Stimulated activated CD4-positive, alpha-beta T cell treated with anti-CD3 and anti-CD28 coated beads, Interleukin-15, amount 100 ng/mL, for 48 hours (primary cell): Measurements from ENCODE around the gene ULK4.
"Not testable (repeated sequence)": the region's sequence is repeated elsewhere in the genome, so short reads cannot be mapped to it uniquely, and the experiment has no call there.

Experiments
- DNase-seq, 2 donors: peaks; one replicate each; pipeline ENCODE4 v3.0.0-alpha.2; 2020; ENCODE audit warnings: low read depth in 2 of 2

The ULK4 gene

GRCh38 chr3:41441568-41441967 lies 520.3 kb downstream of the ULK4 start:
- DNase-seq: no peak

- no peak for DNase-seq
These were observed 520.8 kb downstream of the ULK4 start for GRCh38 chr3:41441139-41441538.

DNA sequence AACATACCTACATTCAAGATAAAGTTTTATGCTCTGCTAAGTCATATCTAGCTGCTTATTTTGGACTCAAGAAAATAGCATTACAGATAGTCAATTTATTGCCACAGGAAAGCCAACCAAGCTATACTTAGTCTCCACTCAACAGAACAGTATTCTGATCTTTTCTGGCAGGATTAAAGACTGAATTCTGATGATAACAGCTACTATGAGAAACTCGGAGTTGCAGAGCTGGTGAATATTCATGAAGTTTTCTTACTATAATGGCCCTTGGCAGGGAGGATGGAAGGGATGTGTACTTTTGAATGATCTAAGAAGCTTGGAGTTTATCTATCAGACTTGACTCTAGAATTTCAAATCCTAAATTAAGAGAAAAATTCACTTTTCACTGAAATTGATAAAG lies 524.9 kb downstream of the ULK4 start:
- DNase-seq: no peak

- DNase-seq: no peak
These were observed 527.1 kb downstream of the ULK4 start for GRCh38 chr3:41434781-41435180.

DNA sequence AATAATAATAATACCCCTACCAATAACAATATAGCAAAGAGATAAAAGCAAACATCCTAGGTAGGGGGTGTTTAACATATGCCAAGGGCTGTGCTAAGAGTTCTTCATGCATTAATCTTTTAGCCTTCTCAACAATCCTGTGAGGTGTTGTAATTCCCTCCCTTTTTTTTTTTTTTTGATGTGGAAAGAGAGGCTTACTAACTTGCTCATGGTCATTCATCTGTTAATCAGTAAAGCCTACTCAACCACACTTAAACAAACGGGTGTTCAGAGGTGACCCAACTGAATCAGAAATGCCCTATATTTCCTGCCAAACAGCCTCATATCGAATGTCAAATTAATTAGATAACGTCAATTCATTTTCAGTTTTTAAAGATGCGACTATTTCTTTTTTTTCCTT lies 530.5 kb downstream of the ULK4 start:
- no peak for DNase-seq

GRCh38 chr3:41430886-41431285 lies 531.0 kb downstream of the ULK4 start:
- no peak for DNase-seq

GRCh38 chr3:41430391-41430790 lies 531.5 kb downstream of the ULK4 start:
- DNase-seq: no peak

GRCh38 chr3:41426485-41426884 lies 535.4 kb downstream of the ULK4 start:
- DNase-seq: no peak

GRCh38 chr3:41424543-41425300 lies 537.2 kb downstream of the ULK4 start:
- DNase-seq: no peak

DNA sequence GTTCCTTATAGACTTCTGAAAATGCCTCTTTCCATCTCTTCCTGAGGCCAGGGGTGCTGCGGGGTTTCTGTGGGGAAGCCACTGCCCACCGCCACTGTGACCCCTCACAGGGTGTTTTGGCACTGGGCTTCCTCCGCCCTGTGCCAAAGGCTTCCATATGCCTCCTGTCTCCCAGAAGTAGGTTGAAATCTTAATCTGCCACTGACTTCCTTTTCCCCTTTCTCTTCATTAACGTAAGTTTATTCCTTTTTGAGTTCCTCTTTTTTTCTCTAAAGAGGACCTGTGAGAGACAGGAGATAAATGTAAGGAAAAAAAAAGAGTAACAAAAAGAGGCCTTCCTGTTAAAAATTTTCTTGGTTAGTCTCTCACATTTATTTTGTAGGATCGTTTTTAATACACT lies 542.1 kb downstream of the ULK4 start:
- no peak for DNase-seq

- peak in 1 of 2 donors; percentile 5 for DNase-seq
These were observed 542.8 kb downstream of the ULK4 start for GRCh38 chr3:41418961-41419691.

DNA sequence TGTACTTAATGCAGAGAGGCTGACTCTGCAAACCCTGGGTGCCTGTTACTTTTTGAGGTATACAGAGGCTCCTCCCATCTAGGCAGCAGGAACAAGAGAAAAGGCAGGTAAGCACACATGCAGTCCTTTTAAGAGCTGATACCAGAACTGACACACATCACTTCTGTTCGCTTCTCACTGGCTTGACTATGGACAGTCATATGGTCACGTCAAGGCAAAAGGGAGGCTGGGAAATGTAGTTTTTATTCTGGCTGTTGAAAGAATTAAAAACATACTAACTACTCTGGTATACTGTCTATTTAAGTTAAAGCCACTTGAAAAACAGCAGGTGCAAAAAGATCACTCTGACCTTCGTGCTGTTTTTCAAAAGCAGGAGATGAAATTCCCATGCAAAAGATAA lies 544.3 kb downstream of the ULK4 start:
- DNase-seq: no peak

- no peak for DNase-seq
These were observed 550.8 kb downstream of the ULK4 start for GRCh38 chr3:41411065-41411464.

GRCh38 chr3:41405466-41405865 lies 556.4 kb downstream of the ULK4 start:
- DNase-seq: no peak

DNA sequence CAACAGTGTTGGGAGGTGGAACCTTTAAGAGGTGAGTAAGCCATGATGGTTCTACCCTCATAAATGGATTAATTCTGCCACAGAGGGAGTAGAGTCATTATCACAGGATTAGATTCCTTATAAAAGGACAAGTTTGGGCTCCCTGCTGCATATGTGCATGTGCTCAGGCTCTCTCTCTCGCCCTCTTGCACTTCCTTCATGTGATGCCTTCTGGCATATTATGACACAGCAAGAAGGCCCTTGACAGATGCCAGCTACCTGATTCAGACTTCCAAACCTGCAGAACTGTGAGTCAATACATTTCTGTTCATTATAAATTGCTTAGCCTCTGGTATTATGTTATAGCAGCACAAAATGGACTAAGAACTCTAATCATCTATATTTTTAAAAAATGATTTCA lies 557.3 kb downstream of the ULK4 start:
- DNase-seq: no peak

DNA sequence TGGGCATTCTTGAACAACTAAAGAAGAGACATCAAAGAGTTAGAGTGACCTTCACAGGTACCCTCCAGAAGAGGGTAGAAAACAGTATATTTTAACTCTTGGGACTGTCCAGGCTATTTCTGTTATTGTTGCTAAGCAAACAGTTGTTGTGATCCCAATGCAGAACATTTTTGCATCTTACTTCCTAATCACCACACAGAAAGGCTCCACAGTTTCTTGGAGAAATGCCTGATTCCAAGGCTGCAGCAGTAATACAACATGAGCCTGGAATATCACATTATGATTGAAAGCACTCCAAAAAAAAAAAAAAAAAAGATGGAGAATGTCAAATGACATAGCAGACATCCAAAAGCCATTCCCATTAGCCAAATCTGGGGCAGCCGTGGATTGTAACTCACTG lies 567.0 kb downstream of the ULK4 start:
- no peak for DNase-seq

DNA sequence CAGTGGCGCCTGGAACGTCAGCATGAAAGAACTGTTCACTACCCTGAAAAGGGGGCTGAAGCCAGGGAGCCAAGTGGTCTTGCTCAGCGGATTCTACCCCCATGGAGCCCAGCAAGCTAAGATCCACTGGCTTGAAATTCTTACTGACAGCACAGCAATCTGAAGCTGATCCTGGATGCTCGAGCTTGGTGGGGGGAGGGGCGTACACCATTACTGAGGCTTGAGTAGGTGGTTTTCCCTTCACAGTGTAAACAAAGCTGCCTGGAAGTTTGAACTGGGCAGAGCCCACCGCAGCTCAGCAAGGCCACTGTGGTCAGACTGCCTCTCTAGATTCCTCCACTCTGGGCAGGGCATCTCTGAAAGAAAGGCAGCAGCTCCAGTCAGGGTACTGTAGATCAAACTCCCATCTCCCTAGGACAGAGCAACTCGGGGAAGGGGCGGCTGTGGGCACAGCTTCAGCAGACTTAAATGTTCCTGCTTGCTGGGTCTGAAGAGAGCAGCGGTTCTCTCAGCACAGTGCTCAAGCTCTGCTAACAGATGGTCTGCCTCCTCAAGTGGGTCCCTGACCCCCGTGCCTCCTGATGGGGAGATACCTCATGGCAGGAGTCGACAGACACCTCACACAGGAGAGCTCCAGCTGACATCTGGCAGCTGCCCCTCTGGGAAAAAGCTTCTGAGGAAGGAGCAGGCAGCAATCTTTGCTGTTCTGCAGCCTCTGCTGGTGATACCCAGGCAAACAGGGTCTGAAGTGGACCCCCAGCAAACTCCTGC lies 591.0 kb downstream of the ULK4 start:
- not testable (repeated sequence) for DNase-seq

DNA sequence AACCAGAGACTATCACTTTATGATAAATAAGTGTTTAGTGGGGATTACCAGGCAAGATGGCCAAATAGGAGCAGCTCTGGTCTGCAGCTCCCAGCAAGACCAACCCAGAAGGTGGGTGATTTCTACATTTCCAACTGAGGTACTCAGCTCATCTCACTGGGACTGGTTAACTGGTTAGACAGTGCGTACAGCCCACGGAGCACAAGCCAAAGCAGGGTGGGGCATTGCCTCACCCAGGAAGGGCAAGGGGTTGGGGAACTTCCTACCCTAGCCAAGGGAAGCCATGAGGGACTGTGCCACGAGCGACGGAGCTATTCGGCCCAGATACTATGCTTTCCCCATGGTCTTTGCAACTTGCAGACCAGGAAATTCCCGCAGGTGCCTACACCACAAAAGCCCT lies 591.6 kb downstream of the ULK4 start:
- no peak for DNase-seq

GRCh38 chr3:41369838-41370237 lies 592.1 kb downstream of the ULK4 start:
- DNase-seq: no peak

DNA sequence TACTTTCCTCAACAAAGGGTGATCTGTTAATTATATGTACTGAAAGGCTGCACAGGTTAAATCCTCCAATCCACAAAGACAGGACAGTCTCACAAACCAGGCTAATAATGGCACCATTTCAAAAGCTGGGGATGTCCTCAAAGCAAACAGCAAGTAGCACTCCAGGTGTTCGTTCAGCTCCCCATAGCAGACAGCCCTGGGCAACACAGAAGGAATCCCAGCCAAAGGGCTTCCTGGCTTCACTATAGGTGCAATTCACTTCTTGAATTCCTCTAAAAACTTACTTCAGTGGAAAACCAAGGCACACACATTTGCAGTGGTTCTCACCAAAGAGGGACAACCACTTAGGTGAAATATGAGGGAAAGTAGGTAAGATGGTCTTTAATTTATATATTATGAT lies 595.9 kb downstream of the ULK4 start:
- DNase-seq: no peak

GRCh38 chr3:41364736-41365135 lies 597.2 kb downstream of the ULK4 start:
- no peak for DNase-seq

GRCh38 chr3:41363830-41364523 lies 597.9 kb downstream of the ULK4 start:
- no peak for DNase-seq
